WTC11 (cell line): ENCODE data around the gene ZNF500. TPM values are rescaled to one million over a fixed set of nuclear protein-coding genes. Genes with fewer than 3 reads are reported as not detected.

ENCODE experiments used
- ATAC-seq: fragments of 200-7000 bp; cut with Tn5 transposase; 2 replicates; pipeline ENCODE4 v1.10.0; 2021; ENCODE audit warnings: mild to moderate bottlenecking, moderate library complexity
- CTCF ChIA-PET: fragments of 300-600 bp; sonication (Branson Sonifier 250); formaldehyde crosslinking; loops from one replicate; lab custom pipeline; 2021; ENCODE audit warnings: antibody characterized with exemption; lab: Charles Lee
- POLR2A ChIA-PET: fragments of 350-600 bp; sonication (Branson Sonifier 250); formaldehyde crosslinking; loops from one replicate; lab custom pipeline; 2021; ENCODE audit warnings: antibody characterized with exemption; lab: Charles Lee
- DNase-seq: peaks from one replicate; pipeline ENCODE4 v3.0.0; 2021; ENCODE audit warnings: low spot score
- H3K27ac Mint-ChIP-seq: 2 replicates; pipeline ENCODE4 v1.8.0; 2021; ENCODE audit warnings: mixed read lengths
- H3K27me3 Mint-ChIP-seq: 2 replicates; pipeline ENCODE4 v1.8.0; 2021; ENCODE audit warnings: low read depth, mild to moderate bottlenecking, moderate library complexity, mixed read lengths
- H3K36me3 Mint-ChIP-seq: 2 replicates; pipeline ENCODE4 v1.8.0; 2021; ENCODE audit warnings: mixed read lengths
- H3K4me1 Mint-ChIP-seq: 2 replicates; pipeline ENCODE4 v1.8.0; 2022; ENCODE audit warnings: mixed read lengths
- H3K4me3 Mint-ChIP-seq: 2 replicates; pipeline ENCODE4 v1.8.0; 2021; ENCODE audit warnings: mild to moderate bottlenecking, moderate library complexity, mixed read lengths
- H3K9me3 Mint-ChIP-seq: 2 replicates; pipeline ENCODE4 v1.8.0; 2021; ENCODE audit warnings: mixed read lengths
- ARID4B ChIP-seq: sonication (generic); formaldehyde crosslinking; IDR thresholded peaks from 2 replicates; pipeline ENCODE4 v1.8.0; 2023; ENCODE audit warnings: missing genetic modification reagents, mild to moderate bottlenecking, borderline replicate concordance
- CBFB ChIP-seq: sonication (generic); formaldehyde crosslinking; IDR thresholded peaks from 2 replicates; pipeline ENCODE4 v1.8.1; 2022; ENCODE audit warnings: mild to moderate bottlenecking, low read depth, missing genetic modification reagents
- CREB1 ChIP-seq: sonication (generic); formaldehyde crosslinking; IDR thresholded peaks from 2 replicates; pipeline ENCODE4 v1.8.0; 2023; ENCODE audit warnings: mild to moderate bottlenecking, missing genetic modification reagents
- CREM ChIP-seq: sonication (generic); formaldehyde crosslinking; IDR thresholded peaks from 2 replicates; pipeline ENCODE4 v1.8.1; 2022; ENCODE audit warnings: mild to moderate bottlenecking, missing genetic modification reagents, moderate library complexity
- ESRRA ChIP-seq: sonication (generic); formaldehyde crosslinking; IDR thresholded peaks from 2 replicates; pipeline ENCODE4 v1.8.1; 2022; ENCODE audit warnings: mild to moderate bottlenecking, missing genetic modification reagents, borderline replicate concordance
- ETV6 ChIP-seq: sonication (generic); formaldehyde crosslinking; IDR thresholded peaks from 2 replicates; pipeline ENCODE4 v1.8.1; 2022; ENCODE audit warnings: mild to moderate bottlenecking, missing genetic modification reagents
- GRHL2 ChIP-seq: fragments of 250-450 bp; sonication (Bioruptor Pico); IDR thresholded peaks from 2 replicates; pipeline ENCODE4 v1.8.0; 2022; ENCODE audit warnings: mild to moderate bottlenecking, moderate library complexity; ENCODE audit not compliant: insufficient replicate concordance, severe bottlenecking
- IRF2 ChIP-seq: sonication (generic); formaldehyde crosslinking; IDR thresholded peaks from 2 replicates; pipeline ENCODE4 v1.8.0; 2022; ENCODE audit warnings: low read depth, missing genetic modification reagents, borderline replicate concordance
- JUN ChIP-seq: sonication (generic); formaldehyde crosslinking; IDR thresholded peaks from 2 replicates; pipeline ENCODE4 v1.8.0; 2023; ENCODE audit warnings: mild to moderate bottlenecking, missing genetic modification reagents
- KAT7 ChIP-seq: sonication (generic); formaldehyde crosslinking; IDR thresholded peaks from 2 replicates; pipeline ENCODE4 v1.8.1; 2023; ENCODE audit warnings: missing genetic modification reagents, mild to moderate bottlenecking, borderline replicate concordance
- MXD4 ChIP-seq: fragments of 250-450 bp; sonication (Bioruptor Pico); IDR thresholded peaks from 2 replicates; pipeline ENCODE4 v1.8.0; 2021; ENCODE audit warnings: mild to moderate bottlenecking, moderate library complexity, borderline replicate concordance
- NFATC4 ChIP-seq: fragments of 250-450 bp; sonication (Bioruptor Pico); IDR thresholded peaks from 2 replicates; pipeline ENCODE4 v1.9.0; 2021; ENCODE audit warnings: mild to moderate bottlenecking
- NFYB ChIP-seq: sonication (generic); formaldehyde crosslinking; conservative IDR thresholded peaks from 2 replicates; pipeline ENCODE4 v1.8.0; 2022; ENCODE audit warnings: low read depth, missing genetic modification reagents
- SMAD3 ChIP-seq: sonication (generic); formaldehyde crosslinking; IDR thresholded peaks from 2 replicates; pipeline ENCODE4 v1.8.0; 2022; ENCODE audit warnings: missing genetic modification reagents, mild to moderate bottlenecking, borderline replicate concordance
- STAT6 ChIP-seq: sonication (generic); formaldehyde crosslinking; conservative IDR thresholded peaks from 2 replicates; pipeline ENCODE4 v1.8.1; 2023; ENCODE audit warnings: mild to moderate bottlenecking, low read depth, missing genetic modification reagents, moderate library complexity
- TCF7 ChIP-seq: sonication (generic); formaldehyde crosslinking; IDR thresholded peaks from 2 replicates; pipeline ENCODE4 v1.8.0; 2022; ENCODE audit warnings: mild to moderate bottlenecking, low read depth, missing genetic modification reagents, moderate library complexity
- TEAD1 ChIP-seq: sonication (generic); formaldehyde crosslinking; IDR thresholded peaks from 2 replicates; pipeline ENCODE4 v1.8.0; 2022; ENCODE audit warnings: mild to moderate bottlenecking, missing genetic modification reagents
- TEAD4 ChIP-seq: sonication (generic); formaldehyde crosslinking; IDR thresholded peaks from 2 replicates; pipeline ENCODE4 v1.8.0; 2022; ENCODE audit warnings: mild to moderate bottlenecking, missing genetic modification reagents
- ZBTB21 ChIP-seq: sonication (generic); formaldehyde crosslinking; IDR thresholded peaks from 2 replicates; pipeline ENCODE4 v1.8.1; 2023; ENCODE audit warnings: mild to moderate bottlenecking, missing genetic modification reagents, borderline replicate concordance
- ZNF232 ChIP-seq: sonication (generic); formaldehyde crosslinking; IDR thresholded peaks from 2 replicates; pipeline ENCODE4 v1.8.0; 2022; ENCODE audit warnings: mild to moderate bottlenecking, missing genetic modification reagents
- ZNF423 ChIP-seq: fragments of 250-450 bp; sonication (Bioruptor Pico); IDR thresholded peaks from 2 replicates; pipeline ENCODE4 v2.1.2; 2022; ENCODE audit warnings: mild to moderate bottlenecking, moderate library complexity
- total RNA-seq: library from RNA; stranded (reverse); gene quantifications from 3 replicates; pipeline ENCODE4 v1.2.3, GENCODE V29; 2021

Gene ZNF500
- total RNA-seq, 1 experiment from 2014 or later, result 19.9 TPM

- H3K9me3 Mint-ChIP-seq, result no peaks in the 10 kb centered on the region
- DNase-seq (no peak), ATAC-seq (no peak)
- POLR2A ChIA-PET, result no interaction called here
- H3K27me3 Mint-ChIP-seq, result no peaks in the 10 kb centered on the region; the same call in 1 of the 2 replicates
- H3K4me1 Mint-ChIP-seq, result peaks cover 14% of the 10 kb centered on the region
- CTCF ChIA-PET, result no interaction called here
- TF ChIP-seq GRHL2 (CRISPR knock-in tag) (no peak), CBFB (no peak), SMAD3 (CRISPR knock-in tag) (no peak), NFYB (CRISPR knock-in tag) (no peak), ZNF232 (CRISPR knock-in tag) (no peak), ETV6 (no peak), TEAD1 (CRISPR knock-in tag) (no peak), STAT6 (no peak), KAT7 (no peak), TCF7 (no peak), TEAD4 (CRISPR knock-in tag) (no peak), ARID4B (CRISPR knock-in tag) (no peak), CREM (CRISPR knock-in tag) (no peak), IRF2 (CRISPR knock-in tag) (no peak), MXD4 (CRISPR knock-in tag) (no peak), ESRRA (no peak), ZBTB21 (no peak)
- peak overlapping the region; percentile 45; the same call in 1 of the 2 replicates for H3K27ac Mint-ChIP-seq
- H3K36me3 Mint-ChIP-seq, result no peaks in the 10 kb centered on the region
- no peak overlapping the region for H3K4me3 Mint-ChIP-seq
Measured at GRCh38 chr16:4783951-4784336, 17.0 kb upstream of the ZNF500 start.

GRCh38 chr16:4783251-4783950 is 16.4 kb upstream of the ZNF500 start:
- DNase-seq (no peak), ATAC-seq (no peak)
- Mint-ChIP-seq H3K27ac (no peak overlapping the region), H3K27me3 (no peaks in the 10 kb centered on the region; the same call in 1 of the 2 replicates), H3K36me3 (no peaks in the 10 kb centered on the region), H3K4me1 (peaks cover 9% of the 10 kb centered on the region), H3K9me3 (no peaks in the 10 kb centered on the region), H3K4me3 (no peak overlapping the region)
- TF ChIP-seq JUN (CRISPR knock-in tag), result no peak
- TF ChIP-seq CREB1 (CRISPR knock-in tag), result no peak
- no peak for TF ChIP-seq ZNF423
- no peak for TF ChIP-seq NFATC4 (CRISPR knock-in tag)
- ChIA-PET POLR2A (no interaction called here), CTCF (no interaction called here)
